Hepatocyte (in vitro differentiated cells): ENCODE data around the gene RABL6. TPM values are rescaled to one million over a fixed set of nuclear protein-coding genes. Genes with fewer than 3 reads are reported as not detected.

Experiments used
- DNase-seq: peaks from one replicate; pipeline ENCODE4 v3.0.0-alpha.2; 2016; ENCODE audit warnings: low spot score
- H2AFZ ChIP-seq: fragments of 200-600 bp; sonication (generic); 2 replicates; pipeline ENCODE4 v1.6.0; 2016; ENCODE audit warnings: antibody characterized with exemption, mild to moderate bottlenecking
- H3K27ac ChIP-seq: fragments of 200-600 bp; sonication (generic); 2 replicates; pipeline ENCODE4 v1.5.1; 2016; ENCODE audit warnings: mild to moderate bottlenecking
- H3K27me3 ChIP-seq: fragments of 200-600 bp; sonication (generic); 2 replicates; pipeline ENCODE4 v1.6.1; 2016
- H3K36me3 ChIP-seq: fragments of 200-600 bp; sonication (generic); replicated peaks from 2 replicates; pipeline ENCODE4 v1.5.1; 2016; ENCODE audit warnings: low read depth; ENCODE audit not compliant: insufficient read depth
- H3K4me1 ChIP-seq: fragments of 200-600 bp; sonication (generic); 2 replicates; pipeline ENCODE4 v1.5.1; 2016; ENCODE audit warnings: mild to moderate bottlenecking, moderate library complexity; ENCODE audit not compliant: insufficient read depth
- H3K4me2 ChIP-seq: fragments of 200-600 bp; sonication (generic); 2 replicates; pipeline ENCODE4 v1.6.0; 2016
- H3K4me3 ChIP-seq: fragments of 200-600 bp; sonication (generic); 2 replicates; pipeline ENCODE4 v1.5.1; 2016; ENCODE audit warnings: mild to moderate bottlenecking
- H3K79me2 ChIP-seq: fragments of 200-600 bp; sonication (generic); 2 replicates; pipeline ENCODE4 v1.6.0; 2017; ENCODE audit warnings: mild to moderate bottlenecking
- H3K9me2 ChIP-seq: fragments of 200-600 bp; sonication (generic); replicated peaks from 2 replicates; pipeline ENCODE4 v1.6.0; 2017; ENCODE audit warnings: mild to moderate bottlenecking; ENCODE audit not compliant: insufficient read depth
- H3K9me3 ChIP-seq: fragments of 200-600 bp; sonication (generic); 2 replicates; pipeline ENCODE4 v1.5.1; 2016; ENCODE audit warnings: low read depth, mild to moderate bottlenecking
- H4K20me1 ChIP-seq: fragments of 200-600 bp; sonication (generic); 2 replicates; pipeline ENCODE4 v1.6.0; 2016; ENCODE audit warnings: mild to moderate bottlenecking; ENCODE audit not compliant: insufficient read depth, poor library complexity, severe bottlenecking
- CTCF ChIP-seq: fragments of 200-600 bp; sonication (generic); IDR thresholded peaks from 2 replicates; pipeline ENCODE4 v1.5.1; 2016; ENCODE audit warnings: antibody characterized with exemption, mild to moderate bottlenecking; ENCODE audit not compliant: poor library complexity
- EZH2 ChIP-seq: fragments of 200-600 bp; sonication (generic); IDR thresholded peaks from 2 replicates; pipeline ENCODE4 v1.6.1; 2016; ENCODE audit warnings: antibody characterized with exemption, mild to moderate bottlenecking, borderline replicate concordance
- EZH2phosphoT487 ChIP-seq: fragments of 200-600 bp; sonication (generic); IDR thresholded peaks from one replicate; pipeline ENCODE4 v1.6.1; 2018; ENCODE audit warnings: antibody characterized with exemption, mild to moderate bottlenecking, low read depth, moderate library complexity; ENCODE audit not compliant: unreplicated experiment, severe bottlenecking
- WGBS: methylation state at CpG from one replicate; pipeline ENCODE4 v1.1.6; 2016; ENCODE audit warnings: low lambda C conversion rate; ENCODE audit errors: missing lambda C conversion rate; 5-methylcytosine and 5-hydroxymethylcytosine counted together
- microRNA-seq: library from miRNA; unstranded; fragments of <30 nt; microRNA quantifications from one replicate; pipeline ENCODE4, GENCODE V29; 2017
- polyA plus RNA-seq: library from polyadenylated mRNA; unstranded; fragments of >200 nt; fragmentation: Nextera tagmentation; extraction: Ambion mirVana; gene quantifications from 2 replicates; pipeline ENCODE4 v1.2.1, GENCODE V29; 2016
- small RNA-seq: library from RNA; depleted of rRNA; stranded (forward); fragments of <200 nt; gene quantifications from one replicate; pipeline ENCODE3, GENCODE V24; 2014
- total RNA-seq: library from RNA; depleted of rRNA; stranded (reverse); fragments of >200 nt; gene quantifications from 2 replicates; pipeline ENCODE4 v1.2.3, GENCODE V29; 2014

Gene RABL6
- total and polyA plus RNA-seq, 2 experiments from 2014 or later = 72.3 to 103 TPM

GRCh38 chr9:136890661-136891060, 82.9 kb downstream of the RABL6 start:
- Histone ChIP-seq H3K9me2 (no peaks in the 10 kb centered on the region), H3K4me2 (no peak overlapping the region), H3K36me3 (no peaks in the 10 kb centered on the region), H3K79me2 (peaks cover 82% of the 10 kb centered on the region), H3K9me3 (no peaks in the 10 kb centered on the region), H4K20me1 (no peaks in the 10 kb centered on the region), H3K27me3 (no peaks in the 10 kb centered on the region), H3K4me3 (no peak overlapping the region), H3K4me1 (no peaks in the 10 kb centered on the region), H3K27ac (no peak overlapping the region), H2AFZ (no peak overlapping the region)
- WGBS = 89% methylated on average over 13 of the region's 13 CpGs
- no peak for DNase-seq
- TF ChIP-seq CTCF (no peak), EZH2 (no peak), EZH2phosphoT487 (no peak)

Small RNAs within 50 kb of the gene (microRNA-seq; reads per million reads assigned to microRNA genes)
- gene MIR4292 (not detected), gene MIR4479 (2.7 reads per million)

Small RNAs within 50 kb of the gene (small RNA-seq; reads per million reads assigned to genes)
- gene AL355987.2 (not detected), gene ATP6V1G1P3 (not detected), gene MIR4292 (not detected), gene MIR4479 (not detected)

Other genes starting within 250 kb of the RABL6 start
- 50.0 and 52.9 TPM in 2 replicates for gene EGFL7, start 145.0 kb upstream of the RABL6 start, total RNA-seq
- 82.5 and 82.6 TPM in 2 replicates for gene EGFL7, start 145.0 kb upstream of the RABL6 start, polyA plus RNA-seq
- gene AGPAT2, start 120.5 kb upstream of the RABL6 start, total RNA-seq = 125 and 136 TPM in 2 replicates
- 242 and 249 TPM in 2 replicates for gene AGPAT2, start 120.5 kb upstream of the RABL6 start, polyA plus RNA-seq
- 31.7 and 33.3 TPM in 2 replicates for gene DIPK1B, start 95.4 kb upstream of the RABL6 start, total RNA-seq
- gene DIPK1B, start 95.4 kb upstream of the RABL6 start, polyA plus RNA-seq = 39.4 and 47.3 TPM in 2 replicates
- not detected in 2 replicates for gene LCN10, start 65.0 kb upstream of the RABL6 start, total RNA-seq
- gene LCN10, start 65.0 kb upstream of the RABL6 start, polyA plus RNA-seq = not detected in 2 replicates
- gene LCN6, start 59.4 kb upstream of the RABL6 start, total RNA-seq = not detected in 2 replicates
- gene LCN6, start 59.4 kb upstream of the RABL6 start, polyA plus RNA-seq = not detected in 2 replicates
- not detected in 2 replicates for gene LCN8, start 49.7 kb upstream of the RABL6 start, total RNA-seq
- gene LCN8, start 49.7 kb upstream of the RABL6 start, polyA plus RNA-seq = not detected in 2 replicates
- gene LCN15, start 43.4 kb upstream of the RABL6 start, total RNA-seq = 1.5 and 35.9 TPM in 2 replicates
- 0.85 and 1.4 TPM in 2 replicates for gene LCN15, start 43.4 kb upstream of the RABL6 start, polyA plus RNA-seq
- gene TMEM141, start 16.6 kb upstream of the RABL6 start, total RNA-seq = 230 and 232 TPM in 2 replicates
- 372 and 385 TPM in 2 replicates for gene TMEM141, start 16.6 kb upstream of the RABL6 start, polyA plus RNA-seq
- gene CCDC183, start 11.6 kb upstream of the RABL6 start, total RNA-seq = 10.5 and 17.7 TPM in 2 replicates
- 32.1 and 56.4 TPM in 2 replicates for gene CCDC183, start 11.6 kb upstream of the RABL6 start, polyA plus RNA-seq
- 2.0 and 3.0 TPM in 2 replicates for gene AJM1, start 34.5 kb downstream of the RABL6 start, total RNA-seq
- 7.2 and 7.7 TPM in 2 replicates for gene AJM1, start 34.5 kb downstream of the RABL6 start, polyA plus RNA-seq
- gene PHPT1, start 41.5 kb downstream of the RABL6 start, total RNA-seq = 101 and 111 TPM in 2 replicates
- gene PHPT1, start 41.5 kb downstream of the RABL6 start, polyA plus RNA-seq = 384 and 390 TPM in 2 replicates
- gene MAMDC4, start 44.4 kb downstream of the RABL6 start, total RNA-seq = 7.9 and 8.5 TPM in 2 replicates
- 12.7 and 16.9 TPM in 2 replicates for gene MAMDC4, start 44.4 kb downstream of the RABL6 start, polyA plus RNA-seq
- 318 and 372 TPM in 2 replicates for gene EDF1, start 58.4 kb downstream of the RABL6 start, total RNA-seq
- 508 and 568 TPM in 2 replicates for gene EDF1, start 58.4 kb downstream of the RABL6 start, polyA plus RNA-seq
- gene TRAF2, start 78.6 kb downstream of the RABL6 start, total RNA-seq = 7.6 TPM in 2 replicates
- 12.4 and 12.6 TPM in 2 replicates for gene TRAF2, start 78.6 kb downstream of the RABL6 start, polyA plus RNA-seq
- gene FBXW5, start 136.8 kb downstream of the RABL6 start, total RNA-seq = 141 and 179 TPM in 2 replicates
- gene FBXW5, start 136.8 kb downstream of the RABL6 start, polyA plus RNA-seq = 160 and 172 TPM in 2 replicates
- 5.7 and 15.7 TPM in 2 replicates for gene C8G, start 137.3 kb downstream of the RABL6 start, total RNA-seq
- gene C8G, start 137.3 kb downstream of the RABL6 start, polyA plus RNA-seq = 15.4 and 15.7 TPM in 2 replicates
- 1.6 and 4.1 TPM in 2 replicates for gene LCN12, start 144.3 kb downstream of the RABL6 start, total RNA-seq
- 27.4 and 36.8 TPM in 2 replicates for gene LCN12, start 144.3 kb downstream of the RABL6 start, polyA plus RNA-seq
- 56.0 and 56.4 TPM in 2 replicates for gene PTGDS, start 169.6 kb downstream of the RABL6 start, total RNA-seq
- gene PTGDS, start 169.6 kb downstream of the RABL6 start, polyA plus RNA-seq = 290 and 383 TPM in 2 replicates
- gene LCNL1, start 175.0 kb downstream of the RABL6 start, total RNA-seq = 0.04 and 0.13 TPM in 2 replicates
- 0.47 and 2.2 TPM in 2 replicates for gene LCNL1, start 175.0 kb downstream of the RABL6 start, polyA plus RNA-seq
- gene PAXX, start 184.5 kb downstream of the RABL6 start, total RNA-seq = 35.1 and 39.5 TPM in 2 replicates
- 89.5 and 97.5 TPM in 2 replicates for gene PAXX, start 184.5 kb downstream of the RABL6 start, polyA plus RNA-seq
- 6.6 and 9.9 TPM in 2 replicates for gene CLIC3, start 188.6 kb downstream of the RABL6 start, total RNA-seq
- 45.0 and 63.5 TPM in 2 replicates for gene CLIC3, start 188.6 kb downstream of the RABL6 start, polyA plus RNA-seq
- gene ABCA2, start 220.3 kb downstream of the RABL6 start, total RNA-seq = 12.7 and 14.6 TPM in 2 replicates
- 15.6 and 21.8 TPM in 2 replicates for gene ABCA2, start 220.3 kb downstream of the RABL6 start, polyA plus RNA-seq
- gene FUT7, start 224.1 kb downstream of the RABL6 start, total RNA-seq = not detected in 2 replicates
- gene FUT7, start 224.1 kb downstream of the RABL6 start, polyA plus RNA-seq = 0.06 TPM in 1 of 2 replicates, not detected in the other
- gene NPDC1, start 238.2 kb downstream of the RABL6 start, total RNA-seq = 12.3 and 12.7 TPM in 2 replicates
- gene NPDC1, start 238.2 kb downstream of the RABL6 start, polyA plus RNA-seq = 69.8 and 72.7 TPM in 2 replicates
- 1.8 and 2.3 TPM in 2 replicates for gene ENTPD2, start 246.1 kb downstream of the RABL6 start, total RNA-seq
- 1.1 and 3.2 TPM in 2 replicates for gene ENTPD2, start 246.1 kb downstream of the RABL6 start, polyA plus RNA-seq